Calu3 (cell line): ENCODE results near the gene GJB5. TPM values are rescaled to one million over a fixed set of nuclear protein-coding genes. Genes with fewer than 3 reads are reported as not detected.

Source experiments
- BruUV-seq: library from RNA; stranded (reverse); fragments of 400-500 nt; replicated peaks from 2 replicates; lab custom pipeline; 2021; lab: Mats Ljungman, UMichigan
- CTCF ChIA-PET: fragments of 300-600 bp; sonication (Branson Sonifier 250); formaldehyde crosslinking; loops from one replicate; lab custom pipeline; 2022; ENCODE audit warnings: antibody characterized with exemption; lab: Charles Lee
- DNase-seq: peaks from one replicate; pipeline ENCODE4 v3.0.0; 2022
- H3K27ac Mint-ChIP-seq: one replicate; pipeline ENCODE4 v1.8.0; 2022; ENCODE audit warnings: mixed read lengths; ENCODE audit not compliant: unreplicated experiment
- H3K27me3 Mint-ChIP-seq: one replicate; pipeline ENCODE4 v1.8.0; 2022; ENCODE audit warnings: mixed read lengths; ENCODE audit not compliant: unreplicated experiment
- H3K36me3 Mint-ChIP-seq: one replicate; pipeline ENCODE4 v1.8.0; 2022; ENCODE audit warnings: mild to moderate bottlenecking, moderate library complexity, mixed read lengths; ENCODE audit not compliant: insufficient read depth, unreplicated experiment
- H3K4me1 Mint-ChIP-seq: one replicate; pipeline ENCODE4 v1.8.0; 2022; ENCODE audit warnings: mild to moderate bottlenecking, low read depth, mixed read lengths; ENCODE audit not compliant: unreplicated experiment
- H3K4me3 Mint-ChIP-seq: one replicate; pipeline ENCODE4 v1.8.0; 2022; ENCODE audit warnings: mild to moderate bottlenecking, low read depth, moderate library complexity, mixed read lengths; ENCODE audit not compliant: unreplicated experiment
- H3K9me3 Mint-ChIP-seq: one replicate; pipeline ENCODE4 v1.8.0; 2022; ENCODE audit warnings: low read depth, mixed read lengths; ENCODE audit not compliant: unreplicated experiment
- intact Hi-C: fragments of 100-400 bp; cut with micrococcal nuclease; formaldehyde crosslinking; loops from one replicate; pipeline ENCODE4 v1.10.0; 2022; ENCODE audit not compliant: unreplicated experiment
- total RNA-seq: library from RNA; stranded (reverse); gene quantifications from 2 replicates; pipeline ENCODE4 v1.2.3, GENCODE V29; 2022
- TF ChIP-seq, protein P1 (sequence below): fragments of 200-600 bp; IDR thresholded peaks from one replicate; pipeline ENCODE4 v1.8.0; 2022; ENCODE audit warnings: antibody characterized with exemption; ENCODE audit not compliant: unreplicated experiment

Gene GJB5
- total RNA-seq, 1 experiment from 2014 or later: 1.1 TPM

DNA sequence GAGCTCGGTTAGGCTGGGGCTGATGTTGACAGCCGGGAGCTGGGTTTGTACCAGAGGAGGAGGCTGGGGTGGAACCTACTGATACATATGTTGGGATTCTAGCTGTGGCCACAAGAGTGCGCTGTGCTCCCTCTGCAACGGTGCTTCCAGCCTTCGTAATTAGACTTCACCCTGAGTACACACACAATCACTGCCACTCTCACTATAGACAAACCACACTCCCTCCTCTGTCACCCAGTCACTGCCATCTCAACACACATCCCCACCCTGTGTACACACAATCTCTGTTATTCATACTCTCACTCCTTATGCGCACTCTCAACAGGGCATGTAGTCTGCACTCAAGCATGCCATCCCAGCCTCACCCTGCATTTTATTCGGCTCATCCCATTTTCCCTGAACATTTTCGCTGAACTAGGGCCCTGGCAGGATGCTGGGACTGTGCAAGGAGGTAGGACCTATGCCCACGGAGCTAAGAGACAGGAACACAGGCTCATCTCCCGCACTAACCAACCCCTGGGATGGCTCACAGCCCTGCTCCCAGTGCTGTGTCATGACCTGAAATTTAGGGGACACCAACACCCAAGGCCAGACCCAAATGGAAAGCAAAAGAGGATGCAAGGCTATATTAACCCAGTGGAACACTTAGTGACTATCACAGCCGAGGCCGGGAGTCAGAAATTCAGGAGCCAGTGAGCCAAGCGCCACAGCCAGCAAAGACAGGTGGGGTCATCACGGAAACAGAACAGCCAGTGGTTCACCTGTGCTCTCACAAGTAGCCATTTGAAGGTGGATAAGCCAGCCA lies 31.9 kb downstream of the GJB5 start:
- H3K27ac Mint-ChIP-seq: no peak overlapping the region
- CTCF ChIA-PET: interaction anchor here (0.6 to 1.4 kb wide), 6 partner anchors 24 to 1158 kb away, joined by 3 to 7 read pairs (median 5); no protein-coding TSS in a partner anchor
- BruUV-seq: no TSS peak
- intact Hi-C loops: loop anchor here (1.0 to 5.0 kb wide), 2 partner anchors 66 to 196 kb away; no protein-coding TSS in a partner anchor
- peaks cover 12% of the 10 kb centered on the region for H3K27me3 Mint-ChIP-seq
- peaks cover 36% of the 10 kb centered on the region for H3K36me3 Mint-ChIP-seq
- H3K4me3 Mint-ChIP-seq: no peak overlapping the region
- peaks cover 31% of the 10 kb centered on the region for H3K4me1 Mint-ChIP-seq
- peak; percentile 70 for DNase-seq
- no peaks in the 10 kb centered on the region for H3K9me3 Mint-ChIP-seq
- TF ChIP-seq, protein P1, sequence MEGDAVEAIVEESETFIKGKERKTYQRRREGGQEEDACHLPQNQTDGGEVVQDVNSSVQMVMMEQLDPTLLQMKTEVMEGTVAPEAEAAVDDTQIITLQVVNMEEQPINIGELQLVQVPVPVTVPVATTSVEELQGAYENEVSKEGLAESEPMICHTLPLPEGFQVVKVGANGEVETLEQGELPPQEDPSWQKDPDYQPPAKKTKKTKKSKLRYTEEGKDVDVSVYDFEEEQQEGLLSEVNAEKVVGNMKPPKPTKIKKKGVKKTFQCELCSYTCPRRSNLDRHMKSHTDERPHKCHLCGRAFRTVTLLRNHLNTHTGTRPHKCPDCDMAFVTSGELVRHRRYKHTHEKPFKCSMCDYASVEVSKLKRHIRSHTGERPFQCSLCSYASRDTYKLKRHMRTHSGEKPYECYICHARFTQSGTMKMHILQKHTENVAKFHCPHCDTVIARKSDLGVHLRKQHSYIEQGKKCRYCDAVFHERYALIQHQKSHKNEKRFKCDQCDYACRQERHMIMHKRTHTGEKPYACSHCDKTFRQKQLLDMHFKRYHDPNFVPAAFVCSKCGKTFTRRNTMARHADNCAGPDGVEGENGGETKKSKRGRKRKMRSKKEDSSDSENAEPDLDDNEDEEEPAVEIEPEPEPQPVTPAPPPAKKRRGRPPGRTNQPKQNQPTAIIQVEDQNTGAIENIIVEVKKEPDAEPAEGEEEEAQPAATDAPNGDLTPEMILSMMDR: peak; percentile 84

DNA sequence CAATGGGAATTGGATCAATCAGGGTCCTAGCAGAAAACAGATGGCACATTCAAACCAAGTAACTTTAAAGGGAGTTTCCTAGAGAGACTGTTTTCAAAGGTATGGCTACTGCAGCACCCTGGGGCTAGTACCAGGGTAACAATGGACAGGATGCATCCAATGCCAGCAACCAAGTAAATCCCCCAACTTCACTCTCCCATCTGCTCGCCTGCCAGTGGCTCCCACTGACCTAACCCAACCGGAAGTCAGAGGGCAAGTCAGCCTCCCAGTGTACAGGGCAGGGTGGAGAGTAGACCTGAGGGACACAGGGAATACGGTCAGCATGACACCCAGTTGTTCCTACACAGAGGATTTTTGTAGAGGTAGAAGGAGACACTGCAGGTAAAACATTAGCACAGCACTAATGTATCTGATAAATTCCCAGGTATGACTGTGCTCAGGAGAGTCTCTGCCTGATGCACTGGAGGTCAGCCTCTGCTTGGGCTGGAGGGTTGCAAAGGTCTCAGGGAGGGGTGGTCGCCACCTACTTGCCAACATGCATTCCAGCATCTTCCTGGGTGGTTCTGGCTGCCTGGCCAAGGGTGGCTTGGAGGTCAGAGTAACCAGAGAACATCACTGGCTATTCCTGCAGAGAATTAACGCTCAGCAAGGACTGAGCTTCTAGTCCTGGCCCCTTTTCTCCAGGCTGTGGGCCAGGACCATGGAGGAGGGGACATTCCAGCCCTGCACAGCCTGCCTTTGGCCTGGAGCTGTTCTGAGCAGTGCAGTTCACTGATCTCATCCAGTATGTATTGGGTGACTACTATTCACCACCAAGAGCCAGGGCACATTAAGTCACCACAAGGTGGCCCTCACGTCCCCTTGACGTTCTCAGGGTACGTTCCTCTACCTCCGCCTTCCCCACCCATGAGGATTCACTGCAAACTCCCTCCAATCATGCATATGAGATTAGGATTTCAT lies 32.9 kb downstream of the GJB5 start:
- Mint-ChIP-seq H3K9me3 (no peaks in the 10 kb centered on the region), H3K4me1 (peaks cover 23% of the 10 kb centered on the region), H3K36me3 (peaks cover 28% of the 10 kb centered on the region), H3K27me3 (peaks cover 12% of the 10 kb centered on the region), H3K4me3 (no peak overlapping the region), H3K27ac (no peak overlapping the region)
- intact Hi-C loops: loop anchor here (5.0 kb wide), 1 partner anchor 195 kb away; no protein-coding TSS in a partner anchor
- BruUV-seq: no TSS peak
- DNase-seq: no peak
- CTCF ChIA-PET: interaction anchor here (1.4 kb wide), 2 partner anchors 45 to 65 kb away, joined by 4 to 6 read pairs; no protein-coding TSS in a partner anchor
- TF ChIP-seq, protein P1: peak; percentile 15

DNA sequence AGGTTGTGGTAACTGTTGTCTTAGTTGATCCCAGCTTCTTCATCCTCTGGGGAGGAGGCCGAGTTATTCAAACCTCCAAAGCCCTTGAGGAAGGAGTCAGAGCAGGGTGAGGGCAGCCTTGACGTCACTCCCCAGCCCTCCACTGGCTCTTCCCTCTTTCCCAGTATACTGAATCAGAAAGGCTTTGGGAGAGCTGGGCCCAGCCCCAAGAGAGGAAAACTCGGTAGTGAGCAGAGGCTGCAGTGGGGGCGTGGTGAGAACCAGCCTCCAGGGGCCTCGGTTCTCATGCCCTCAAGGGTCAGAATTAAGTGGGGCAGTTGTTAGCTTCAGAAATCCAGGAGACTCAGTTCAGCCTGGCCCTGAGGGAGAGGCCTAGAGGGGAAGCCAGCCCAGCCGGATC lies 36.1 kb downstream of the GJB5 start:
- no peak for DNase-seq
- CTCF ChIA-PET: no interaction called here
- intact Hi-C loops: no loop called here
- Mint-ChIP-seq H3K36me3 (peaks cover 8% of the 10 kb centered on the region), H3K27ac (no peak overlapping the region), H3K4me1 (peaks cover 10% of the 10 kb centered on the region), H3K27me3 (peaks cover 20% of the 10 kb centered on the region), H3K9me3 (no peaks in the 10 kb centered on the region), H3K4me3 (no peak overlapping the region)
- TF ChIP-seq, protein P1: no peak
- no TSS peak for BruUV-seq

DNA sequence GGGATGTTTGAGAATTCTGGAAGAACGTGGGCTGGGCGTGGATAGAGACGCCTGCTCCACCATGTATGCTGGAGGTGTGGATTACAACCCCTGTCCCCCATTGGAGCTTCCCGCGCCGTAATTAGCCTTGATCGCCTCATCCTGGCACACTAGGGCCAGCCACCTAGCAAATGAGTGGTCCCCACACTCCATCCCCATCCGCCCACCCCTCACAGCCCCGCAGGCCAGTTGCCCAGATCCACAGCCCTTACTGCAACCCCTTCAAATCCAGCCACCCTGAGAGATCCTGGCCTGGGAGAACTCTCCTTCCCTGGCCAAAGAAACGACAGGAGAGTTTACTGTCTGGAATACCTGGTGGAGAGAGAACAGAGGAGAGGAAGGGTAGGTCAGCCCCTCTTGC lies 37.6 kb downstream of the GJB5 start:
- no peak for DNase-seq
- no peaks in the 10 kb centered on the region for H3K4me1 Mint-ChIP-seq
- CTCF ChIA-PET: no interaction called here
- H3K4me3 Mint-ChIP-seq: no peak overlapping the region
- intact Hi-C loops: no loop called here
- BruUV-seq: no TSS peak
- no peak overlapping the region for H3K27ac Mint-ChIP-seq
- no peaks in the 10 kb centered on the region for H3K36me3 Mint-ChIP-seq
- no peaks in the 10 kb centered on the region for H3K9me3 Mint-ChIP-seq
- peaks cover 34% of the 10 kb centered on the region for H3K27me3 Mint-ChIP-seq
- TF ChIP-seq, protein P1: no peak
